H1 (cell line): ENCODE results near the gene PDE1A. TPM values are rescaled to one million over a fixed set of nuclear protein-coding genes. Genes with fewer than 3 reads are reported as not detected.

Source experiments
- BRCA1 ChIP-seq: IDR thresholded peaks from 2 replicates; pipeline ENCODE4 v1.6.1; 2012; ENCODE audit warnings: low read depth, low read length, improper control_type of control experiment
- GABPA ChIP-seq: IDR thresholded peaks from 2 replicates; pipeline ENCODE4 v1.6.1; 2011; ENCODE audit warnings: mild to moderate bottlenecking, low read length, moderate library complexity, borderline replicate concordance; ENCODE audit not compliant: insufficient read depth
- HDAC6 ChIP-seq: IDR thresholded peaks from one replicate; pipeline ENCODE4 v1.7.1; 2012; ENCODE audit warnings: low read depth, mild to moderate bottlenecking, inconsistent platforms, low read length, moderate library complexity
- RAD21 ChIP-seq, 2 experiments: IDR thresholded peaks in 1 of 2; conservative IDR thresholded peaks in 1 of 2; 2 replicates each; pipeline ENCODE4 v1.6.1; 2011; ENCODE audit warnings: low read depth in 2 of 2, low read length in 2 of 2, improper control_type of control experiment in 1 of 2, inconsistent platforms in 1 of 2, mild to moderate bottlenecking in 1 of 2, moderate library complexity in 1 of 2
- RNF2 ChIP-seq: fragments of 200-900, 300-1000 bp; sonication (generic); IDR thresholded peaks from 2 replicates; pipeline ENCODE4 v1.7.1; 2016; ENCODE audit warnings: borderline replicate concordance, low read depth, mild to moderate bottlenecking, antibody characterized with exemption, low read length; ENCODE audit not compliant: poor library complexity, severe bottlenecking; ENCODE audit errors: missing control alignments
- SIRT6 ChIP-seq: IDR thresholded peaks from one replicate; pipeline ENCODE4 v1.7.1; 2012; ENCODE audit warnings: low read length, inconsistent platforms
- SP2 ChIP-seq: IDR thresholded peaks from 2 replicates; pipeline ENCODE4 v1.6.1; 2012; ENCODE audit warnings: mild to moderate bottlenecking, low read length, inconsistent platforms
- polyA plus RNA-seq, 7 experiments: library from polyadenylated mRNA; depleted of rRNA in 3 of 7; stranded (reverse) in 5 of 7; unstranded in 2 of 7; fragments of >200 nt in 5 of 7; fragments of 200-250 nt in 2 of 7; gene quantifications; 1 replicate in 5 of 7; 2 replicates in 1 of 7; 4 replicates in 1 of 7; pipeline versions ENCODE4 v1.2.1 to v1.2.3, GENCODE V29; 2011 to 2013; ENCODE audit warnings: missing spikeins in 2 of 7, mixed read lengths in 2 of 7
- total RNA-seq: library from RNA; stranded (reverse); fragmentation: NEBNext Ultra II Directional; extraction: Animal tissue kit (Norgen Biotek cat#: 25700); gene quantifications from 2 replicates; pipeline ENCODE4 v1.2.1, GENCODE V29; 2021
- TF ChIP-seq, protein P1 (sequence below): fragments of 300-600 bp; sonication (generic); IDR thresholded peaks from 2 replicates; pipeline ENCODE4 v1.7.1; 2012; ENCODE audit warnings: low read length, moderate library complexity, mild to moderate bottlenecking, inconsistent platforms; ENCODE audit not compliant: insufficient replicate concordance
- TF ChIP-seq, protein P2 (sequence below): IDR thresholded peaks from 2 replicates; pipeline ENCODE4 v1.6.1; 2011; ENCODE audit warnings: low read depth, mild to moderate bottlenecking, low read length; ENCODE audit not compliant: insufficient read depth

Gene PDE1A
- total and polyA plus RNA-seq, 2 of the 8 experiments (the other 6 are each of a cell fraction or from before 2014, with no cell fraction given), result 0.34 TPM; not detected in 1

DNA sequence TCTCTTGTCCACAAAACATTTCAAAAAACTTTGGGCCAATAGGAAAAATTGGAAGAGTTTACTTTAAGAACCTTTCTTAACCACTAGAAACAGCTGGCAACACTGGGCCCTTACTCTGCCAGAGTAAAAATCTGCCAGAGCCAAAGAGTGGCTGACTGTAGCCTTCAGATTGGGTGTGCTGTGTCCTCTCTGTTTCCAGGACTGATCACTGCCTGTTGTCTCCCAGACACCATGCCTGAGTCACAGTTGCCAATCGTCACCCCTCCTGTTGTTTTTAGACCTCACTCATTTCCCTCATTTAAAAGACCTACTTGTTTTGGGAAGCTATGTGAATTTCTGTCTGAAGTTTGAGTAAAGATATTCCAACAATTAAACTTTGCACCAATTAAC is 282.1 kb downstream of the PDE1A start (continued):
- TF ChIP-seq, protein P1, sequence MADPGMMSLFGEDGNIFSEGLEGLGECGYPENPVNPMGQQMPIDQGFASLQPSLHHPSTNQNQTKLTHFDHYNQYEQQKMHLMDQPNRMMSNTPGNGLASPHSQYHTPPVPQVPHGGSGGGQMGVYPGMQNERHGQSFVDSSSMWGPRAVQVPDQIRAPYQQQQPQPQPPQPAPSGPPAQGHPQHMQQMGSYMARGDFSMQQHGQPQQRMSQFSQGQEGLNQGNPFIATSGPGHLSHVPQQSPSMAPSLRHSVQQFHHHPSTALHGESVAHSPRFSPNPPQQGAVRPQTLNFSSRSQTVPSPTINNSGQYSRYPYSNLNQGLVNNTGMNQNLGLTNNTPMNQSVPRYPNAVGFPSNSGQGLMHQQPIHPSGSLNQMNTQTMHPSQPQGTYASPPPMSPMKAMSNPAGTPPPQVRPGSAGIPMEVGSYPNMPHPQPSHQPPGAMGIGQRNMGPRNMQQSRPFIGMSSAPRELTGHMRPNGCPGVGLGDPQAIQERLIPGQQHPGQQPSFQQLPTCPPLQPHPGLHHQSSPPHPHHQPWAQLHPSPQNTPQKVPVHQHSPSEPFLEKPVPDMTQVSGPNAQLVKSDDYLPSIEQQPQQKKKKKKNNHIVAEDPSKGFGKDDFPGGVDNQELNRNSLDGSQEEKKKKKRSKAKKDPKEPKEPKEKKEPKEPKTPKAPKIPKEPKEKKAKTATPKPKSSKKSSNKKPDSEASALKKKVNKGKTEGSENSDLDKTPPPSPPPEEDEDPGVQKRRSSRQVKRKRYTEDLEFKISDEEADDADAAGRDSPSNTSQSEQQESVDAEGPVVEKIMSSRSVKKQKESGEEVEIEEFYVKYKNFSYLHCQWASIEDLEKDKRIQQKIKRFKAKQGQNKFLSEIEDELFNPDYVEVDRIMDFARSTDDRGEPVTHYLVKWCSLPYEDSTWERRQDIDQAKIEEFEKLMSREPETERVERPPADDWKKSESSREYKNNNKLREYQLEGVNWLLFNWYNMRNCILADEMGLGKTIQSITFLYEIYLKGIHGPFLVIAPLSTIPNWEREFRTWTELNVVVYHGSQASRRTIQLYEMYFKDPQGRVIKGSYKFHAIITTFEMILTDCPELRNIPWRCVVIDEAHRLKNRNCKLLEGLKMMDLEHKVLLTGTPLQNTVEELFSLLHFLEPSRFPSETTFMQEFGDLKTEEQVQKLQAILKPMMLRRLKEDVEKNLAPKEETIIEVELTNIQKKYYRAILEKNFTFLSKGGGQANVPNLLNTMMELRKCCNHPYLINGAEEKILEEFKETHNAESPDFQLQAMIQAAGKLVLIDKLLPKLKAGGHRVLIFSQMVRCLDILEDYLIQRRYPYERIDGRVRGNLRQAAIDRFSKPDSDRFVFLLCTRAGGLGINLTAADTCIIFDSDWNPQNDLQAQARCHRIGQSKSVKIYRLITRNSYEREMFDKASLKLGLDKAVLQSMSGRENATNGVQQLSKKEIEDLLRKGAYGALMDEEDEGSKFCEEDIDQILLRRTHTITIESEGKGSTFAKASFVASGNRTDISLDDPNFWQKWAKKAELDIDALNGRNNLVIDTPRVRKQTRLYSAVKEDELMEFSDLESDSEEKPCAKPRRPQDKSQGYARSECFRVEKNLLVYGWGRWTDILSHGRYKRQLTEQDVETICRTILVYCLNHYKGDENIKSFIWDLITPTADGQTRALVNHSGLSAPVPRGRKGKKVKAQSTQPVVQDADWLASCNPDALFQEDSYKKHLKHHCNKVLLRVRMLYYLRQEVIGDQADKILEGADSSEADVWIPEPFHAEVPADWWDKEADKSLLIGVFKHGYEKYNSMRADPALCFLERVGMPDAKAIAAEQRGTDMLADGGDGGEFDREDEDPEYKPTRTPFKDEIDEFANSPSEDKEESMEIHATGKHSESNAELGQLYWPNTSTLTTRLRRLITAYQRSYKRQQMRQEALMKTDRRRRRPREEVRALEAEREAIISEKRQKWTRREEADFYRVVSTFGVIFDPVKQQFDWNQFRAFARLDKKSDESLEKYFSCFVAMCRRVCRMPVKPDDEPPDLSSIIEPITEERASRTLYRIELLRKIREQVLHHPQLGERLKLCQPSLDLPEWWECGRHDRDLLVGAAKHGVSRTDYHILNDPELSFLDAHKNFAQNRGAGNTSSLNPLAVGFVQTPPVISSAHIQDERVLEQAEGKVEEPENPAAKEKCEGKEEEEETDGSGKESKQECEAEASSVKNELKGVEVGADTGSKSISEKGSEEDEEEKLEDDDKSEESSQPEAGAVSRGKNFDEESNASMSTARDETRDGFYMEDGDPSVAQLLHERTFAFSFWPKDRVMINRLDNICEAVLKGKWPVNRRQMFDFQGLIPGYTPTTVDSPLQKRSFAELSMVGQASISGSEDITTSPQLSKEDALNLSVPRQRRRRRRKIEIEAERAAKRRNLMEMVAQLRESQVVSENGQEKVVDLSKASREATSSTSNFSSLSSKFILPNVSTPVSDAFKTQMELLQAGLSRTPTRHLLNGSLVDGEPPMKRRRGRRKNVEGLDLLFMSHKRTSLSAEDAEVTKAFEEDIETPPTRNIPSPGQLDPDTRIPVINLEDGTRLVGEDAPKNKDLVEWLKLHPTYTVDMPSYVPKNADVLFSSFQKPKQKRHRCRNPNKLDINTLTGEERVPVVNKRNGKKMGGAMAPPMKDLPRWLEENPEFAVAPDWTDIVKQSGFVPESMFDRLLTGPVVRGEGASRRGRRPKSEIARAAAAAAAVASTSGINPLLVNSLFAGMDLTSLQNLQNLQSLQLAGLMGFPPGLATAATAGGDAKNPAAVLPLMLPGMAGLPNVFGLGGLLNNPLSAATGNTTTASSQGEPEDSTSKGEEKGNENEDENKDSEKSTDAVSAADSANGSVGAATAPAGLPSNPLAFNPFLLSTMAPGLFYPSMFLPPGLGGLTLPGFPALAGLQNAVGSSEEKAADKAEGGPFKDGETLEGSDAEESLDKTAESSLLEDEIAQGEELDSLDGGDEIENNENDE, result no peak
- TF ChIP-seq RNF2 (no peak), GABPA (no peak), SIRT6 (no peak), BRCA1 (no peak), RAD21 (IDR thresholded peaks at IDR 0.05 in 1 of 2, conservative IDR thresholded peaks at IDR 0.05 in 1 of 2; ENCODE audit: low read depth in 2 of 2, low read length in 2 of 2) (no peak), SP2 (no peak), HDAC6 (no peak)
- TF ChIP-seq, protein P2, sequence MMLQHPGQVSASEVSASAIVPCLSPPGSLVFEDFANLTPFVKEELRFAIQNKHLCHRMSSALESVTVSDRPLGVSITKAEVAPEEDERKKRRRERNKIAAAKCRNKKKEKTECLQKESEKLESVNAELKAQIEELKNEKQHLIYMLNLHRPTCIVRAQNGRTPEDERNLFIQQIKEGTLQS, result no peak
- TF ChIP-seq, all 59 proteins: peak for 0
